ENCODE data around the gene TCF25.

DNA sequence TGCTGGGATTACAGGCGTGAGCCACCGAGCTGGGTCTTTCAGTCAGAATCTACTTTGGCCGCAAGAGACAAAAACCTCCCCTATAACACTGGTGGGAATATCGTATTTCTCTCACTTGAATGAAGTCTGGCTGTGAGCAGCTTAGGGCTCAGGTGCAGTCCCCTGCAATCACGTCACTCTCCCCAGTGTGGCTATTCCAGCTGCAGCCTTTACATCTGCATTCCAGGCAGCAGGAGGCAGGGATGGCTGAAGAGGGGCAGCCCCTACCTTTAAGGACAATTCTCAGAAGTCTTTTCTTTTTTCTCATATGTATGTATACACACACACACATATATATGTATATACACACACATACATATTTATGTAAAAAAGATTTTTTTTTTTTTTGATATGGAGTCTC is 78.1 kb downstream of the TCF25 start:
- TF ChIP-seq, protein P1, sequence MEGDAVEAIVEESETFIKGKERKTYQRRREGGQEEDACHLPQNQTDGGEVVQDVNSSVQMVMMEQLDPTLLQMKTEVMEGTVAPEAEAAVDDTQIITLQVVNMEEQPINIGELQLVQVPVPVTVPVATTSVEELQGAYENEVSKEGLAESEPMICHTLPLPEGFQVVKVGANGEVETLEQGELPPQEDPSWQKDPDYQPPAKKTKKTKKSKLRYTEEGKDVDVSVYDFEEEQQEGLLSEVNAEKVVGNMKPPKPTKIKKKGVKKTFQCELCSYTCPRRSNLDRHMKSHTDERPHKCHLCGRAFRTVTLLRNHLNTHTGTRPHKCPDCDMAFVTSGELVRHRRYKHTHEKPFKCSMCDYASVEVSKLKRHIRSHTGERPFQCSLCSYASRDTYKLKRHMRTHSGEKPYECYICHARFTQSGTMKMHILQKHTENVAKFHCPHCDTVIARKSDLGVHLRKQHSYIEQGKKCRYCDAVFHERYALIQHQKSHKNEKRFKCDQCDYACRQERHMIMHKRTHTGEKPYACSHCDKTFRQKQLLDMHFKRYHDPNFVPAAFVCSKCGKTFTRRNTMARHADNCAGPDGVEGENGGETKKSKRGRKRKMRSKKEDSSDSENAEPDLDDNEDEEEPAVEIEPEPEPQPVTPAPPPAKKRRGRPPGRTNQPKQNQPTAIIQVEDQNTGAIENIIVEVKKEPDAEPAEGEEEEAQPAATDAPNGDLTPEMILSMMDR (IDR thresholded peaks at IDR 0.05; ENCODE audit: insufficient read depth, low read depth, low read length), result no peak
- no peak for TF ChIP-seq EZH2 (IDR thresholded peaks at IDR 0.05; ENCODE audit: insufficient read depth, low read length)

All from astrocyte (in vitro differentiated cells and primary cell).